ENCODE data around the gene SSBP4.

SSBP4 gene

DNA sequence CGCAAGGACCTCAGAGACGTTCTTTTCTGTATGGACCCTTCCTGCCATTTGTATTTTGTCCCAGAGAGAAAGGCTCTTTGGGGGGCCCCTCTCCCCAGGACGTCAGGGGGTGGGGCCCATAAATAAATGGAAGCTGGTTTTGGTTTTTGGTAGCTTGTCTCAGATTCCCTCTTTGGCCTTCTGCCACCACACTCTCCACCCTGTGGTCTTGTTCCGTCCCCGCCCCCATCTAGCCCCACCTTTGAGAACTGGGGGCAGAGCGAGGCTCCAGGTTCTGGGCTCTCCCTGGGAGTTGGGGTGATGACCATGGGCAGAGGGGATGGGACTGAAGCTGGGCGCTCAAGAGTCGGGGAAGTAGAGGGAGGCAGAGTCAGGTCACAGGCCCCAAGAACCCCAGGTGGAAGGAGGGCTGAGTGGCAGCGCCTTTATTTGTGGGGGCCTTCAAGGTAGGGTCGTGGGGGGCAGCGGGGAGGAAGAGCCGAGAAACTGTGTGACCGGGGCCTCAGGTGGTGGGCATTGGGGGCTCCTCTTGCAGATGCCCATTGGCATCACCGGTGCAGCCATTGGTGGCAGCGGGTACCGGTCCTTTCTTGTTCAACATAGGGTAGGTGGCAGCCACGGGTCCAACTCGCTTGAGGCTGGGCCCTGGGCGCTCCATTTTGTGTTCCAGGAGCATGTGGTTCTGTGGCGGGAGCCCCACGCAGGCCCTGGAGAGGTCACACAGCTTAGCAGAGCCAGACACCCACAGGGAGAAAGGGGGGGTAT is 15.4 kb downstream of the SSBP4 start:
- H3K9me2 ChIP-seq (replicated peaks; ENCODE audit: control insufficient read depth, low read length) = no peaks in the 10 kb centered on the region
- H3K79me2 ChIP-seq (ENCODE audit: control insufficient read depth, low read length) = peaks cover 11% of the 10 kb centered on the region
- peaks cover 55% of the 10 kb centered on the region for H3K4me1 ChIP-seq (ENCODE audit: control insufficient read depth, low read length)
- TF ChIP-seq EZH2phosphoT487 (IDR thresholded peaks at IDR 0.05; ENCODE audit: borderline replicate concordance, low read length) = no peak
- TF ChIP-seq, protein P1, sequence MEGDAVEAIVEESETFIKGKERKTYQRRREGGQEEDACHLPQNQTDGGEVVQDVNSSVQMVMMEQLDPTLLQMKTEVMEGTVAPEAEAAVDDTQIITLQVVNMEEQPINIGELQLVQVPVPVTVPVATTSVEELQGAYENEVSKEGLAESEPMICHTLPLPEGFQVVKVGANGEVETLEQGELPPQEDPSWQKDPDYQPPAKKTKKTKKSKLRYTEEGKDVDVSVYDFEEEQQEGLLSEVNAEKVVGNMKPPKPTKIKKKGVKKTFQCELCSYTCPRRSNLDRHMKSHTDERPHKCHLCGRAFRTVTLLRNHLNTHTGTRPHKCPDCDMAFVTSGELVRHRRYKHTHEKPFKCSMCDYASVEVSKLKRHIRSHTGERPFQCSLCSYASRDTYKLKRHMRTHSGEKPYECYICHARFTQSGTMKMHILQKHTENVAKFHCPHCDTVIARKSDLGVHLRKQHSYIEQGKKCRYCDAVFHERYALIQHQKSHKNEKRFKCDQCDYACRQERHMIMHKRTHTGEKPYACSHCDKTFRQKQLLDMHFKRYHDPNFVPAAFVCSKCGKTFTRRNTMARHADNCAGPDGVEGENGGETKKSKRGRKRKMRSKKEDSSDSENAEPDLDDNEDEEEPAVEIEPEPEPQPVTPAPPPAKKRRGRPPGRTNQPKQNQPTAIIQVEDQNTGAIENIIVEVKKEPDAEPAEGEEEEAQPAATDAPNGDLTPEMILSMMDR (IDR thresholded peaks at IDR 0.05; ENCODE audit: low read depth, low read length, poor library complexity, severe bottlenecking) = no peak
- H4K20me1 ChIP-seq (ENCODE audit: control insufficient read depth, insufficient read depth, low read depth, low read length) = 0 out of 2 replicates have a peak, but pooled peaks cover 1% of the 10 kb centered on the region
- H3K9me3 ChIP-seq (ENCODE audit: control insufficient read depth, insufficient read depth, low read length) = no peaks in the 10 kb centered on the region
- no peak overlapping the region for H3K4me3 ChIP-seq (ENCODE audit: low read length)
- no peak overlapping the region for H3K27ac ChIP-seq (ENCODE audit: low read depth, low read length)
- H3K36me3 ChIP-seq (ENCODE audit: control insufficient read depth, low read length) = peaks cover 34% of the 10 kb centered on the region
- peak overlapping the region; percentile 24; the same call in 1 of the 2 replicates for H3K4me2 ChIP-seq (ENCODE audit: low read length)
- peaks cover 4% of the 10 kb centered on the region; the same call in 1 of the 2 replicates for H3F3A ChIP-seq (ENCODE audit: control insufficient read depth, insufficient read depth)
- no peaks in the 10 kb centered on the region for H3K27me3 ChIP-seq (ENCODE audit: control insufficient read depth, low read length)

GRCh38 chr19:18435178-18435841 is 16.1 kb downstream of the SSBP4 start:
- Histone ChIP-seq H3K27me3 (ENCODE audit: control insufficient read depth, low read length) (no peaks in the 10 kb centered on the region), H3K4me2 (ENCODE audit: low read length) (no peak overlapping the region), H3K27ac (ENCODE audit: low read depth, low read length) (no peak overlapping the region), H3K9me2 (replicated peaks; ENCODE audit: control insufficient read depth, low read length) (no peaks in the 10 kb centered on the region), H3K4me3 (ENCODE audit: low read length) (no peak overlapping the region), H3F3A (ENCODE audit: control insufficient read depth, insufficient read depth) (peaks cover 8% of the 10 kb centered on the region; the same call in 1 of the 2 replicates), H3K9me3 (ENCODE audit: control insufficient read depth, insufficient read depth, low read length) (no peaks in the 10 kb centered on the region), H3K79me2 (ENCODE audit: control insufficient read depth, low read length) (peaks cover 6% of the 10 kb centered on the region; the same call in 1 of the 2 replicates), H4K20me1 (ENCODE audit: control insufficient read depth, insufficient read depth, low read depth, low read length) (no peaks in the 10 kb centered on the region), H3K36me3 (ENCODE audit: control insufficient read depth, low read length) (peaks cover 30% of the 10 kb centered on the region), H3K4me1 (ENCODE audit: control insufficient read depth, low read length) (peaks cover 50% of the 10 kb centered on the region)
- TF ChIP-seq, protein P1 (IDR thresholded peaks at IDR 0.05; ENCODE audit: low read depth, low read length, poor library complexity, severe bottlenecking) = no peak
- TF ChIP-seq EZH2phosphoT487 (IDR thresholded peaks at IDR 0.05; ENCODE audit: borderline replicate concordance, low read length) = no peak

DNA sequence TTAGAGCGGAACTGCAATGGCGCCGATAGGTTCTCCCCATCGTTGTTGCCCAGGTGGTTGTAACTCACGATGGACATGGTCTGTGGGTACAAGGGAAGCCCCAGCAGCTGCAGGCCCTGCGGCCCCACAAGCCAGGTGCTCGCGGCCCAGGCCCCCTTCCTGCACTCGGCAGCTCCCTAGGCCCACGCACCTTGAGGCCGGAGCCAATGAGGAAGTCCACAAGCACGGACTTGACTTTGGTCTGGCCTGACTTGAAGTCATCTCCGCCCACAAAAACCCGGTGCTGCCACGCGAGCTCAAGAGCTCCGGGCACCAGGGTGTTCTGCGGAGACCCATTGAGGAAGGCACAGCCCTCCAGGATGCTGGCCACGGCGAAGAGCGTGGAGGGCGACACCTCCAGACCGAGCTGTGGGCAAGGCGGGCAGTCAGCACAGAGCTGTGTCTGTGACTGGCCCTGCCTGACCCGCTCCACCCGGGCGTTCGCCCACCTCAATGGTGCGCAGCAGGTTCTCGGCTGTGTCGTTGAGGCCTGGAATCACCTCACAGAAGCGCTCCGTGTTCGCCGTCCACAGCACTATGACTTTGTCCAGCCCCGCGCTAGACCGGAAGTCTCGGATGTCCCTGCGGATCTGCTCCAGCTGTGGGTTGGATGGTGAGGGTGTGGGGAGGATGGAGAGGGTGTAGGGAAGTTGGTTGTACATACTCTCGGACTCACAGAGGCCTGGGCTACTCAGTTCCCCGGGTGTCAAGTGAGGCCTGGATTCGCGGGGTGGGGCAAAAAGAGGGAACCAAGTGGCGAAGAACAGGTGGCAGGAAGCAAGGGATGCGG is 16.9 kb downstream of the SSBP4 start:
- Histone ChIP-seq H3K9me3 (ENCODE audit: control insufficient read depth, insufficient read depth, low read length) (no peaks in the 10 kb centered on the region), H3K4me3 (ENCODE audit: low read length) (peak overlapping the region; percentile 73; the same call in 1 of the 2 replicates), H3K9me2 (replicated peaks; ENCODE audit: control insufficient read depth, low read length) (no peaks in the 10 kb centered on the region), H3K36me3 (ENCODE audit: control insufficient read depth, low read length) (peaks cover 22% of the 10 kb centered on the region), H4K20me1 (ENCODE audit: control insufficient read depth, insufficient read depth, low read depth, low read length) (no peaks in the 10 kb centered on the region), H3K79me2 (ENCODE audit: control insufficient read depth, low read length) (no peaks in the 10 kb centered on the region), H3F3A (ENCODE audit: control insufficient read depth, insufficient read depth) (peaks cover 12% of the 10 kb centered on the region; the same call in 1 of the 2 replicates), H3K4me1 (ENCODE audit: control insufficient read depth, low read length) (peaks cover 43% of the 10 kb centered on the region), H3K4me2 (ENCODE audit: low read length) (peak overlapping the region; percentile 97), H3K27ac (ENCODE audit: low read depth, low read length) (no peak overlapping the region), H3K27me3 (ENCODE audit: control insufficient read depth, low read length) (no peaks in the 10 kb centered on the region)
- no peak for TF ChIP-seq EZH2phosphoT487 (IDR thresholded peaks at IDR 0.05; ENCODE audit: borderline replicate concordance, low read length)
- TF ChIP-seq, protein P1 (IDR thresholded peaks at IDR 0.05; ENCODE audit: low read depth, low read length, poor library complexity, severe bottlenecking) = no peak
